Measurements from ENCODE around the gene ETFBKMT.
"Not testable (repeated sequence)": the region's sequence is repeated elsewhere in the genome, so short reads cannot be mapped to it uniquely, and the experiment has no call there.

Gene ETFBKMT

DNA sequence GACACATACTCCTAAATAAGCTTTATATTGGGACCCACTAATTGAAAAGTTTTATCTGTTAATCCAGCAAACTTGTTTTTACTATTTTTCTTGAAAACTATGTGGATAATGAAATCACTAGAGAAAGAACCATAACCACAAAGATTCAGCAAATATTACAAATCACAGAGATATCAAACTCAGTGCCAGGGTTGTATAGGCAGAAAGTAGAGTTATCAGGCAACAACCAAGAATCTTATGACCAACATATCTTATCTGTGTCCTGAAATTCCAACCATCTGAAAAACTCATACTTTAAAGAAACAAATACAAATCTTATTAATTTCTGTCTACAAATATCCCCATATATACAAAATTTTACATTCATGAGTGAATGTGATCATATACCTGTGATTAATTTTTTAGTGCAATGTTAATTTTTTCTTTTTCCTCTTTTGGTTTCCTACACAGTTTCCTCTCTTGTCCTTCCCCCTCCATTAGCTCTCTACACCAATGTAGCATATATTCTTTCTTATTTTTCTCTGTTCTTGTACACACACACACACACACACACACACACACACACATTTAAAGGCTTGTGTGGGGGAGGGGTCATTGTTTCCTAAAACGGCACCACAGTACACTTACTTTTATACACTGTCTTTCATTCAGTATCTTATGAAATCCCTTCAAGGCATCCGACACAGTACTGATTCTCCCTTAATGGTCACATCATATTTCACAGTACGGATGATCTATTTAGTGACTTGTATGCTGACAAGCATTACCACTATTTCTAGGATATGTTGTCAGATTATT is 50.7 kb downstream of the ETFBKMT start:
- H3K4me3 ChIP-seq (ENCODE audit: low read depth, low read length), result no peak overlapping the region
- no peak for TF ChIP-seq CTCF (IDR thresholded peaks at IDR 0.05; ENCODE audit: insufficient read depth, low read depth, low read length, missing control alignments)
- no peak for DNase-seq (ENCODE audit: low read depth)

GRCh38 chr12:31712877-31713276 is 53.4 kb downstream of the ETFBKMT start:
- no peak for DNase-seq (ENCODE audit: low read depth)
- no peak for TF ChIP-seq CTCF (IDR thresholded peaks at IDR 0.05; ENCODE audit: insufficient read depth, low read depth, low read length, missing control alignments)
- no peak overlapping the region for H3K4me3 ChIP-seq (ENCODE audit: low read depth, low read length)

GRCh38 chr12:31714406-31715271 is 55.2 kb downstream of the ETFBKMT start:
- H3K4me3 ChIP-seq (ENCODE audit: low read depth, low read length), result peak overlapping the region; percentile 57
- DNase-seq (ENCODE audit: low read depth), result no peak
- no peak for TF ChIP-seq CTCF (IDR thresholded peaks at IDR 0.05; ENCODE audit: insufficient read depth, low read depth, low read length, missing control alignments)

- H3K4me3 ChIP-seq (ENCODE audit: low read depth, low read length), result peak overlapping the region; percentile 57
- peak; percentile 81 for DNase-seq (ENCODE audit: low read depth)
- no peak for TF ChIP-seq CTCF (IDR thresholded peaks at IDR 0.05; ENCODE audit: insufficient read depth, low read depth, low read length, missing control alignments)
Measured at GRCh38 chr12:31715283-31715825, 55.9 kb downstream of the ETFBKMT start.

DNA sequence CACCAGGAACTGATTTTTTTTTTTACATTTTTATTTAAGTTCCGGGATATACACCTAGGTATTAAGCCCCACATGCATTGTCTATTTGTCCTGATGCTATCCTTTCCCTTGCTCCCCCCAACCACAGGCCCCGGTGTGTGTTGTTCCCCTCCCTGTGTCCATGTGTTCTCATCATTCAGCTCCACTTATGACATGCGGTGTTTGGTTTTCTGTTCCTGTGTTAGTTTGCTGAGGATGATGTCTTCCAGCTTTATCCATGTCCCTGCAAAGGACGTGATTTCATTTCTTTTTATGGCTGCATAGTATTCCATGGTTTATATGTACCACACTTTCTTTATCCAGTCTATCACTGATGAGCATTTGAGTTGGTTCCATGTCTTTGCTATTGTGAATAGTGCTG is 57.5 kb downstream of the ETFBKMT start:
- DNase-seq (ENCODE audit: low read depth); H3K4me3 ChIP-seq (ENCODE audit: low read depth, low read length): not testable (repeated sequence)

- DNase-seq (ENCODE audit: low read depth); H3K4me3 ChIP-seq (ENCODE audit: low read depth, low read length): not testable (repeated sequence)
Measured at GRCh38 chr12:31718542-31719198, 59.2 kb downstream of the ETFBKMT start.

GRCh38 chr12:31722580-31722979 is 63.1 kb downstream of the ETFBKMT start:
- no peak overlapping the region for H3K4me3 ChIP-seq (ENCODE audit: low read depth, low read length)
- DNase-seq (ENCODE audit: low read depth), result no peak
- TF ChIP-seq CTCF (IDR thresholded peaks at IDR 0.05; ENCODE audit: insufficient read depth, low read depth, low read length, missing control alignments), result no peak

Data from GM12865 (cell line).